Duodenal mucosa (tissue), 2 donors: ENCODE results near the gene CNDP2.
A peak's percentile ranks its signal among the peaks of the same experiment; 100 is the strongest.

ENCODE experiments used
- H3K27ac ChIP-seq: one replicate; pipeline ENCODE4 v1.7.0; 2013; ENCODE audit warnings: low read depth, low read length
- H3K27me3 ChIP-seq, 2 donors: one replicate each; pipeline ENCODE4 v1.7.0; 2013; ENCODE audit warnings: low read length in 2 of 2, control low read depth in 1 of 2; ENCODE audit not compliant: insufficient read depth in 2 of 2, control insufficient read depth in 1 of 2
- H3K36me3 ChIP-seq, 2 donors: one replicate each; pipeline ENCODE4 v1.7.0; 2013; ENCODE audit warnings: low read length in 2 of 2, control low read depth in 1 of 2; ENCODE audit not compliant: insufficient read depth in 2 of 2, control insufficient read depth in 1 of 2
- H3K4me1 ChIP-seq, 2 donors: one replicate each; pipeline ENCODE4 v1.7.0; 2013; ENCODE audit warnings: low read length in 2 of 2, control low read depth in 1 of 2; ENCODE audit not compliant: insufficient read depth in 2 of 2, control insufficient read depth in 1 of 2
- H3K4me3 ChIP-seq, 2 donors: one replicate each; pipeline ENCODE4 v1.7.0; 2013; ENCODE audit warnings: low read length in 2 of 2, low read depth in 1 of 2
- H3K9ac ChIP-seq, 2 donors: one replicate each; pipeline ENCODE4 v1.7.0; 2013; ENCODE audit warnings: low read length in 2 of 2, low read depth in 1 of 2
- H3K9me3 ChIP-seq, 2 donors: one replicate each; pipeline ENCODE4 v1.7.0; 2013; ENCODE audit warnings: low read length in 2 of 2, control low read depth in 1 of 2; ENCODE audit not compliant: control insufficient read depth in 1 of 2

Gene CNDP2

GRCh38 chr18:74488354-74488753 lies 7.8 kb upstream of the CNDP2 start:
- Histone ChIP-seq H3K9ac (no peak overlapping the region), H3K36me3 (no peaks in the 10 kb centered on the region), H3K4me1 (peaks cover 0 to 5% of the 10 kb centered on the region in 2 donors), H3K9me3 (no peaks in the 10 kb centered on the region), H3K27ac (no peak overlapping the region), H3K27me3 (no peaks in the 10 kb centered on the region), H3K4me3 (no peak overlapping the region)

- Histone ChIP-seq H3K9ac (no peak overlapping the region), H3K9me3 (no peaks in the 10 kb centered on the region), H3K4me3 (no peak overlapping the region), H3K27me3 (no peaks in the 10 kb centered on the region), H3K27ac (no peak overlapping the region), H3K4me1 (peaks cover 0 to 5% of the 10 kb centered on the region in 2 donors), H3K36me3 (no peaks in the 10 kb centered on the region)
Measured at GRCh38 chr18:74488864-74489263, 7.3 kb upstream of the CNDP2 start.

- Histone ChIP-seq H3K4me1 (peaks cover 0 to 3% of the 10 kb centered on the region in 2 donors), H3K36me3 (no peaks in the 10 kb centered on the region), H3K27me3 (no peaks in the 10 kb centered on the region), H3K27ac (no peak overlapping the region), H3K4me3 (no peak overlapping the region), H3K9me3 (no peaks in the 10 kb centered on the region), H3K9ac (no peak overlapping the region)
Measured at GRCh38 chr18:74489676-74490075, 6.5 kb upstream of the CNDP2 start.

GRCh38 chr18:74492259-74492658 lies 3.9 kb upstream of the CNDP2 start:
- Histone ChIP-seq H3K36me3 (no peaks in the 10 kb centered on the region), H3K4me1 (peaks cover 5 to 7% of the 10 kb centered on the region in 2 donors), H3K9ac (no peak overlapping the region), H3K27ac (no peak overlapping the region), H3K9me3 (no peaks in the 10 kb centered on the region), H3K4me3 (no peak overlapping the region), H3K27me3 (no peaks in the 10 kb centered on the region)

GRCh38 chr18:74493689-74494088 lies 2.5 kb upstream of the CNDP2 start:
- H3K36me3 ChIP-seq = peaks cover 0 to 5% of the 10 kb centered on the region in 2 donors
- no peak overlapping the region for H3K27ac ChIP-seq
- H3K4me1 ChIP-seq = peaks cover 16 to 21% of the 10 kb centered on the region in 2 donors
- no peaks in the 10 kb centered on the region for H3K27me3 ChIP-seq
- no peak overlapping the region for H3K9ac ChIP-seq
- H3K9me3 ChIP-seq = no peaks in the 10 kb centered on the region
- H3K4me3 ChIP-seq = no peak overlapping the region

GRCh38 chr18:74494514-74494913 lies 1.6 kb upstream of the CNDP2 start:
- Histone ChIP-seq H3K4me3 (no peak overlapping the region), H3K36me3 (peaks cover 0 to 5% of the 10 kb centered on the region in 2 donors), H3K4me1 (peaks cover 22 to 28% of the 10 kb centered on the region in 2 donors), H3K9me3 (no peaks in the 10 kb centered on the region), H3K27ac (no peak overlapping the region), H3K27me3 (no peaks in the 10 kb centered on the region), H3K9ac (no peak overlapping the region)

- H3K27me3 ChIP-seq = no peaks in the 10 kb centered on the region
- H3K36me3 ChIP-seq = peaks cover 5 to 9% of the 10 kb centered on the region in 2 donors
- H3K27ac ChIP-seq = peak overlapping the region; percentile 90
- no peaks in the 10 kb centered on the region for H3K9me3 ChIP-seq
- peak overlapping the region; percentile 85 to 96 for H3K9ac ChIP-seq
- H3K4me3 ChIP-seq = peak overlapping the region; percentile 87 to 92
- peaks cover 31 to 42% of the 10 kb centered on the region in 2 donors for H3K4me1 ChIP-seq
Measured at GRCh38 chr18:74496508-74497323, 553 bp downstream of the CNDP2 start.

- H3K9ac ChIP-seq = peak overlapping the region; percentile 85 to 96
- H3K27ac ChIP-seq = peak overlapping the region; percentile 90
- no peaks in the 10 kb centered on the region for H3K27me3 ChIP-seq
- H3K4me3 ChIP-seq = peak overlapping the region; percentile 87 to 92
- peaks cover 31 to 42% of the 10 kb centered on the region in 2 donors for H3K4me1 ChIP-seq
- H3K9me3 ChIP-seq = no peaks in the 10 kb centered on the region
- H3K36me3 ChIP-seq = peaks cover 5 to 12% of the 10 kb centered on the region in 2 donors
Measured at GRCh38 chr18:74497324-74497676, 1.1 kb downstream of the CNDP2 start.

GRCh38 chr18:74497778-74498177 lies 1.6 kb downstream of the CNDP2 start:
- no peak overlapping the region for H3K27ac ChIP-seq
- H3K4me3 ChIP-seq = peak overlapping the region; percentile 87 to 92
- H3K9me3 ChIP-seq = no peaks in the 10 kb centered on the region

GRCh38 chr18:74498712-74499627 lies 2.8 kb downstream of the CNDP2 start:
- Histone ChIP-seq H3K9ac (peak overlapping the region; percentile 36 to 57), H3K27ac (peak overlapping the region; percentile 72), H3K9me3 (no peaks in the 10 kb centered on the region), H3K36me3 (peaks cover 16 to 27% of the 10 kb centered on the region in 2 donors), H3K27me3 (no peaks in the 10 kb centered on the region), H3K4me1 (peaks cover 31 to 42% of the 10 kb centered on the region in 2 donors), H3K4me3 (peak overlapping the region; percentile 54 to 57)

More at GRCh38 chr18:74497778-74498177, 1.6 kb downstream of the CNDP2 start:
- Histone ChIP-seq H3K9ac (no peak overlapping the region), H3K27me3 (no peaks in the 10 kb centered on the region), H3K36me3 (peaks cover 9 to 17% of the 10 kb centered on the region in 2 donors), H3K4me1 (peaks cover 31 to 42% of the 10 kb centered on the region in 2 donors)
